ENCODE results near the gene ZNF302.

GRCh38 chr19:34707661-34708060 lies 30.2 kb downstream of the ZNF302 start:
- TF ChIP-seq ZC3H10 (CRISPR knock-in tag; IDR thresholded peaks at IDR 0.05) = no peak
- TF ChIP-seq PATZ1 (CRISPR knock-in tag; IDR thresholded peaks at IDR 0.05; ENCODE audit: borderline replicate concordance) = no peak
- TF ChIP-seq SNAI2 (CRISPR knock-in tag; IDR thresholded peaks at IDR 0.05) = no peak
- TF ChIP-seq BACH2 (CRISPR knock-in tag; IDR thresholded peaks at IDR 0.05; ENCODE audit: borderline replicate concordance) = no peak
- TF ChIP-seq ZFP30 (CRISPR knock-in tag; IDR thresholded peaks at IDR 0.05) = no peak
- TF ChIP-seq ISL1 (CRISPR knock-in tag; IDR thresholded peaks at IDR 0.05) = no peak
- TF ChIP-seq, protein P1, sequence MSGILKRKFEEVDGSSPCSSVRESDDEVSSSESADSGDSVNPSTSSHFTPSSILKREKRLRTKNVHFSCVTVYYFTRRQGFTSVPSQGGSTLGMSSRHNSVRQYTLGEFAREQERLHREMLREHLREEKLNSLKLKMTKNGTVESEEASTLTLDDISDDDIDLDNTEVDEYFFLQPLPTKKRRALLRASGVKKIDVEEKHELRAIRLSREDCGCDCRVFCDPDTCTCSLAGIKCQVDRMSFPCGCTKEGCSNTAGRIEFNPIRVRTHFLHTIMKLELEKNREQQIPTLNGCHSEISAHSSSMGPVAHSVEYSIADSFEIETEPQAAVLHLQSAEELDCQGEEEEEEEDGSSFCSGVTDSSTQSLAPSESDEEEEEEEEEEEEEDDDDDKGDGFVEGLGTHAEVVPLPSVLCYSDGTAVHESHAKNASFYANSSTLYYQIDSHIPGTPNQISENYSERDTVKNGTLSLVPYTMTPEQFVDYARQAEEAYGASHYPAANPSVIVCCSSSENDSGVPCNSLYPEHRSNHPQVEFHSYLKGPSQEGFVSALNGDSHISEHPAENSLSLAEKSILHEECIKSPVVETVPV (CRISPR knock-in tag; IDR thresholded peaks at IDR 0.05) = no peak
- TF ChIP-seq, protein P2, sequence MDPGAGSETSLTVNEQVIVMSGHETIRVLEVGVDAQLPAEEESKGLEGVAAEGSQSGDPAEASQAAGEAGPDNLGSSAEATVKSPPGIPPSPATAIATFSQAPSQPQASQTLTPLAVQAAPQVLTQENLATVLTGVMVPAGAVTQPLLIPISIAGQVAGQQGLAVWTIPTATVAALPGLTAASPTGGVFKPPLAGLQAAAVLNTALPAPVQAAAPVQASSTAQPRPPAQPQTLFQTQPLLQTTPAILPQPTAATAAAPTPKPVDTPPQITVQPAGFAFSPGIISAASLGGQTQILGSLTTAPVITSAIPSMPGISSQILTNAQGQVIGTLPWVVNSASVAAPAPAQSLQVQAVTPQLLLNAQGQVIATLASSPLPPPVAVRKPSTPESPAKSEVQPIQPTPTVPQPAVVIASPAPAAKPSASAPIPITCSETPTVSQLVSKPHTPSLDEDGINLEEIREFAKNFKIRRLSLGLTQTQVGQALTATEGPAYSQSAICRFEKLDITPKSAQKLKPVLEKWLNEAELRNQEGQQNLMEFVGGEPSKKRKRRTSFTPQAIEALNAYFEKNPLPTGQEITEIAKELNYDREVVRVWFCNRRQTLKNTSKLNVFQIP (CRISPR knock-in tag; IDR thresholded peaks at IDR 0.05; ENCODE audit: borderline replicate concordance, low read depth) = no peak
- TF ChIP-seq RARB (CRISPR knock-in tag; IDR thresholded peaks at IDR 0.05) = no peak
